ENCODE data around the gene EIF3A.

DNA sequence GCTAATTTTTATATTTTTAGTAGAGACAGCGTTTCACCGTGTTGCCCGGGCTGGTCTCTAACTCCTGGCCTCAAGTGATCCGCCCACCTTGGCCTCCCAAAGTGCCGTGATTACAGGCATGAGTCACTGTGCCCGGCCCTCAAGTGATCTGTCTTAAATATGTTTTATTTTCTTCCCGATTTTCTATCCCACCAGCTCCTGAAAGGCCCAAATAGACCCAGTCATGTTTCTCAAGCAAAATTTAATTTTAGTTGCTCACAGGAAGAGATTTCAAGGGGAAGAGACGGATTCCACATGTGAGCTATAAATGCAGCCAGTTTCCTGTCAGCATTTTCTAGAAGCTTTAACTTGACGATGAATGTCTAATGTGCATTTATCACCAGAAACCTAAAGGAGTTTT, 35.3 kb upstream of the EIF3A start:
- TF ChIP-seq, protein P1, sequence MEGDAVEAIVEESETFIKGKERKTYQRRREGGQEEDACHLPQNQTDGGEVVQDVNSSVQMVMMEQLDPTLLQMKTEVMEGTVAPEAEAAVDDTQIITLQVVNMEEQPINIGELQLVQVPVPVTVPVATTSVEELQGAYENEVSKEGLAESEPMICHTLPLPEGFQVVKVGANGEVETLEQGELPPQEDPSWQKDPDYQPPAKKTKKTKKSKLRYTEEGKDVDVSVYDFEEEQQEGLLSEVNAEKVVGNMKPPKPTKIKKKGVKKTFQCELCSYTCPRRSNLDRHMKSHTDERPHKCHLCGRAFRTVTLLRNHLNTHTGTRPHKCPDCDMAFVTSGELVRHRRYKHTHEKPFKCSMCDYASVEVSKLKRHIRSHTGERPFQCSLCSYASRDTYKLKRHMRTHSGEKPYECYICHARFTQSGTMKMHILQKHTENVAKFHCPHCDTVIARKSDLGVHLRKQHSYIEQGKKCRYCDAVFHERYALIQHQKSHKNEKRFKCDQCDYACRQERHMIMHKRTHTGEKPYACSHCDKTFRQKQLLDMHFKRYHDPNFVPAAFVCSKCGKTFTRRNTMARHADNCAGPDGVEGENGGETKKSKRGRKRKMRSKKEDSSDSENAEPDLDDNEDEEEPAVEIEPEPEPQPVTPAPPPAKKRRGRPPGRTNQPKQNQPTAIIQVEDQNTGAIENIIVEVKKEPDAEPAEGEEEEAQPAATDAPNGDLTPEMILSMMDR (IDR thresholded peaks at IDR 0.05): no peak
- TF ChIP-seq EP300 (IDR thresholded peaks at IDR 0.05): no peak

Data from tibial nerve (tissue), 4 donors.